PFSK-1 (cell line): ENCODE measurements around the gene ACTR6.

ENCODE experiments used
- SIN3A ChIP-seq: IDR thresholded peaks from 2 replicates; pipeline ENCODE4 v1.6.1; 2012; ENCODE audit warnings: mild to moderate bottlenecking, low read length, moderate library complexity, borderline replicate concordance; ENCODE audit not compliant: insufficient read depth
- TAF1 ChIP-seq: IDR thresholded peaks from 2 replicates; pipeline ENCODE4 v1.6.1; 2012; ENCODE audit warnings: low read length, control low read depth, borderline replicate concordance; ENCODE audit not compliant: insufficient read depth
- TF ChIP-seq, protein P1 (sequence below), 2 experiments: IDR thresholded peaks; 2 replicates each; pipeline versions ENCODE4 v1.6.1 to v1.8.0; 2011 to 2012; ENCODE audit warnings: low read depth in 2 of 2, low read length in 2 of 2, control low read depth in 1 of 2, inconsistent platforms in 1 of 2, mild to moderate bottlenecking in 1 of 2, moderate library complexity in 1 of 2; ENCODE audit not compliant: insufficient read depth in 1 of 2

DNA sequence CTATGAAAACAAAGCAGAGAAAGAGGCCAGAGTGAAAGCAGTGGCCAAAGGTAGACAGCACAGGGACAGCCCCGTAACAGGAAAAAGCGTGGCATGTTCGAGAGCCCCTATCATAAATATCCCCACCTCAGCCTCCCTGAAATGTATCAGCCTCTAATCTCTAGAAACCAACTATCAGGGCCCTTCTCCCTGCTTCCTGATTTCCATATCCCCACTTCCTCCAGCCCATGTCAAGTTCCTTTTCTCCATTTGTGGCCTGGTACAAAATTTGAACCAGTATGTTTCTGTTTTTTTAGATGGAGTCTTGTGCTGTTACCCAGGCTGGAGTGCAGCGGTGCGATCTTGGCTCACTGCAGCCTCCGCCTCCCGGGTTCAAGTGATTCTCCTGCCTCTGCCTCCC is 49.3 kb downstream of the ACTR6 start:
- TF ChIP-seq, protein P1, sequence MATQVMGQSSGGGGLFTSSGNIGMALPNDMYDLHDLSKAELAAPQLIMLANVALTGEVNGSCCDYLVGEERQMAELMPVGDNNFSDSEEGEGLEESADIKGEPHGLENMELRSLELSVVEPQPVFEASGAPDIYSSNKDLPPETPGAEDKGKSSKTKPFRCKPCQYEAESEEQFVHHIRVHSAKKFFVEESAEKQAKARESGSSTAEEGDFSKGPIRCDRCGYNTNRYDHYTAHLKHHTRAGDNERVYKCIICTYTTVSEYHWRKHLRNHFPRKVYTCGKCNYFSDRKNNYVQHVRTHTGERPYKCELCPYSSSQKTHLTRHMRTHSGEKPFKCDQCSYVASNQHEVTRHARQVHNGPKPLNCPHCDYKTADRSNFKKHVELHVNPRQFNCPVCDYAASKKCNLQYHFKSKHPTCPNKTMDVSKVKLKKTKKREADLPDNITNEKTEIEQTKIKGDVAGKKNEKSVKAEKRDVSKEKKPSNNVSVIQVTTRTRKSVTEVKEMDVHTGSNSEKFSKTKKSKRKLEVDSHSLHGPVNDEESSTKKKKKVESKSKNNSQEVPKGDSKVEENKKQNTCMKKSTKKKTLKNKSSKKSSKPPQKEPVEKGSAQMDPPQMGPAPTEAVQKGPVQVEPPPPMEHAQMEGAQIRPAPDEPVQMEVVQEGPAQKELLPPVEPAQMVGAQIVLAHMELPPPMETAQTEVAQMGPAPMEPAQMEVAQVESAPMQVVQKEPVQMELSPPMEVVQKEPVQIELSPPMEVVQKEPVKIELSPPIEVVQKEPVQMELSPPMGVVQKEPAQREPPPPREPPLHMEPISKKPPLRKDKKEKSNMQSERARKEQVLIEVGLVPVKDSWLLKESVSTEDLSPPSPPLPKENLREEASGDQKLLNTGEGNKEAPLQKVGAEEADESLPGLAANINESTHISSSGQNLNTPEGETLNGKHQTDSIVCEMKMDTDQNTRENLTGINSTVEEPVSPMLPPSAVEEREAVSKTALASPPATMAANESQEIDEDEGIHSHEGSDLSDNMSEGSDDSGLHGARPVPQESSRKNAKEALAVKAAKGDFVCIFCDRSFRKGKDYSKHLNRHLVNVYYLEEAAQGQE (IDR thresholded peaks at IDR 0.05; ENCODE audit: insufficient read depth in 1 of 2, low read depth in 2 of 2, low read length in 2 of 2) = no peak
- TF ChIP-seq SIN3A (no peak), TAF1 (no peak)
